Measurements from ENCODE around the gene MYH9.

MYH9 gene

GRCh38 chr22:36348760-36349159 is 39.0 kb downstream of the MYH9 start (continued):
- TF ChIP-seq ZNF214 (tag by site-specific recombination; IDR thresholded peaks at IDR 0.05; ENCODE audit: borderline replicate concordance) (no peak), KLF7 (tag by site-specific recombination; IDR thresholded peaks at IDR 0.05; ENCODE audit: borderline replicate concordance) (no peak)

- ChIA-PET POLR2A (no interaction called here), CTCF (interaction anchor here (0.9 to 1.6 kb wide), 4 partner anchors 14 to 46 kb away, joined by 3 to 5 read pairs (median 3); no protein-coding TSS in a partner anchor)
- Histone ChIP-seq H3K27ac (ENCODE audit: extremely low read depth, low read depth, low read length) (no peak overlapping the region), H3K36me3 (ENCODE audit: control insufficient read depth in 2 of 2, insufficient read depth in 1 of 2, low read length in 2 of 2) (peaks cover 15 to 57% of the 10 kb centered on the region in 2 experiments; a peak in 2 of 3 replicates), H3K4me1 (ENCODE audit: control insufficient read depth, insufficient read depth, low read length) (peaks cover 20% of the 10 kb centered on the region), H3K9me3 (ENCODE audit: control insufficient read depth, insufficient read depth, low read depth, low read length) (no peaks in the 10 kb centered on the region), H3K4me3 (ENCODE audit: low read depth, low read length) (no peak overlapping the region)
- TF ChIP-seq REST (tag by site-specific recombination; IDR thresholded peaks at IDR 0.05) (peak; percentile 75), ZNF175 (tag by site-specific recombination; IDR thresholded peaks at IDR 0.05) (no peak), ZNF623 (tag by site-specific recombination; IDR thresholded peaks at IDR 0.05) (peak; percentile 86), RBAK (tag by site-specific recombination; IDR thresholded peaks at IDR 0.05) (no peak), ZBTB48 (tag by site-specific recombination; IDR thresholded peaks at IDR 0.05) (peak; percentile 79)
Observed at GRCh38 chr22:36347094-36347493, 40.7 kb downstream of the MYH9 start.

- TF ChIP-seq CTCF (tag by site-specific recombination; IDR thresholded peaks at IDR 0.05) (no peak), ZNF26 (tag by site-specific recombination; IDR thresholded peaks at IDR 0.05) (no peak), ZFHX2 (tag by site-specific recombination; conservative IDR thresholded peaks at IDR 0.05) (peak; percentile 84), ZNF692 (tag by site-specific recombination; IDR thresholded peaks at IDR 0.05) (no peak), ZNF501 (tag by site-specific recombination; IDR thresholded peaks at IDR 0.05) (no peak), KLF1 (tag by site-specific recombination; IDR thresholded peaks at IDR 0.05) (peak; percentile 59), KLF8 (tag by site-specific recombination; IDR thresholded peaks at IDR 0.05) (no peak), ZNF341 (tag by site-specific recombination; IDR thresholded peaks at IDR 0.05; ENCODE audit: low read depth) (no peak), ZNF391 (tag by site-specific recombination; IDR thresholded peaks at IDR 0.05; ENCODE audit: borderline replicate concordance, low read depth) (no peak), EGR2 (tag by site-specific recombination; IDR thresholded peaks at IDR 0.05; ENCODE audit: low read depth) (peak; percentile 71), ZNF701 (tag by site-specific recombination; IDR thresholded peaks at IDR 0.05) (no peak)
- ChIA-PET POLR2A (interaction anchor here (0.6 to 2.5 kb wide), 6 partner anchors 9 to 138 kb away, joined by 3 to 12 read pairs (median 6); partner anchors contain the start of genes MYH9 and TXN2), CTCF (interaction anchor here (0.6 to 2.1 kb wide), 4 partner anchors 11 to 267 kb away, joined by 3 to 11 read pairs (median 4); no protein-coding TSS in a partner anchor)
- no peak overlapping the region for H3K27ac ChIP-seq (ENCODE audit: extremely low read depth, low read depth, low read length)
- peaks cover 32 to 84% of the 10 kb centered on the region in 2 experiments for H3K36me3 ChIP-seq (ENCODE audit: control insufficient read depth in 2 of 2, insufficient read depth in 1 of 2, low read length in 2 of 2)
- no peak overlapping the region for H3K4me3 ChIP-seq (ENCODE audit: low read depth, low read length)
- H3K9me3 ChIP-seq (ENCODE audit: control insufficient read depth, insufficient read depth, low read depth, low read length), result no peaks in the 10 kb centered on the region
- no peaks in the 10 kb centered on the region for H3K4me1 ChIP-seq (ENCODE audit: control insufficient read depth, insufficient read depth, low read length)
Observed at GRCh38 chr22:36344106-36344827, 43.5 kb downstream of the MYH9 start.

Measured in HEK293 (cell line).